NCI-H526 treated with DMSO at 0.1 percent for 48 hours (cell line): ENCODE measurements around the gene RALGAPB.
A peak's percentile ranks its signal among the peaks of the same experiment; 100 is the strongest.
"Not testable (repeated sequence)": the region's sequence is repeated elsewhere in the genome, so short reads cannot be mapped to it uniquely, and the experiment has no call there.

Experiments
- DNase-seq: peaks from one replicate; lab custom pipeline; 2025; lab: John Stamatoyannopoulos, UW

The RALGAPB gene

DNA sequence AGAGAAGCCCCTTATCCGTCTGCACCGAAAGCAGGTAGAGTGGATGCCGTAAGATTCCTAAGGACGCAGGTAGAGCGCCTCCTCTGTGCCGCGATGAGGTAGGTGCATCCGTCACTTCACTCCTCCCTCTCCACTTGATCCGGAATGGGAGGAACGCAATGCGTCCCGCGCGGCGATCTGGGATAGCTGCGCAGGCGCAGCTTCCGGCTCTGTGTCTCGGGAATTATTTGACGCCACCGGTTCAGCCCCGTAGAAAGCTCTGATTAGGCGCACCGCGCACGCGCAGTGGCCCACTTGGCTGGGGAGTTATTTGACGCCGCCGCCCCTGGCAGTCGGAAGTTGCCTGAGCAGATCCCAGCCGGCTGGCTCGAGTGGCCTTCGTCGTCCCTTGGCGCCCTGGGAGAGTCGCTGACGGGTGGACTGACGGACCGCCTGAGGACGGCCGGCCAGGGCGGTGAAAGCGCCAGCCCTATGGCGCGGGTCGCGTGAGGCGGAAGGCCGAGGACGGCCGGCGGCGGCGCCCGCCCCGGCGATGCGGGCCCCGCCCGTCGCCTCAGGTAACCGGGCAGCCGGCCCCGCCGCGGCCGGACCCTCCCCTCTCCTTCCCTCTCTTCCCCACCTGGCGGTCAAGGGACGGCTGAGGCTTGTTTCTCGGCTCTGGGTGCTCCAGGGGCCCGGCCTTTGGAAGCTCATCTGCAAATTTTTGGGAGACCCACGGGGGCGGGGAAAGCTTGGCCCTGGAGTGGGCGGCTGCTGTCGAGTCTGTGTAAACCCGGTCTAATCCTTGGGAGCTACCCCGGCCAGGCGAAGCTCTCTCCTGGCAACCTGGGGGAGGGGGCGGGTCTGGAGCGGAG is at the start of gene RALGAPB:
Gene RALGAPB, plus strand, starts transcription at position 331 of the 854 bp plus-strand sequence. CDS start 15,590 bp downstream, outside the sequence.
- peak; percentile 99 for DNase-seq

DNA sequence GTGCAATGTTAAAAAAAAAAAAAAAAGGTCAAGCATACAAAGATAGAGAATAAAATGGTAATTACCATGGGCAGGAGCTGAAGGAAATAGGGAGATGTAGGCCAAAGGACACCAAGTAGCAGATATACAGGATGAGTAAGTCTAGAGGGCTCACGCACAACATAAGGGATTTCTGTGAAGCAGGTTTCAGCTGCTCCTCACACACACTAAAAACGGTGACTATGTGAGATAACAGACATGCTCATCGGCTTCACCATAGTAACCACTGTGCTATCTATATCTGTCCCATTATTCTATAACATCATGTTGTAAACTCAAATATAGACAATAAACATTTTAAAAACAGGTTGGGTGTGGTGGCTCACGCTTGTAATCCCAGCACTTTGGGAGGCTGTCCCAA is 49.1 kb upstream of the RALGAPB start:
- DNase-seq, result no peak

DNA sequence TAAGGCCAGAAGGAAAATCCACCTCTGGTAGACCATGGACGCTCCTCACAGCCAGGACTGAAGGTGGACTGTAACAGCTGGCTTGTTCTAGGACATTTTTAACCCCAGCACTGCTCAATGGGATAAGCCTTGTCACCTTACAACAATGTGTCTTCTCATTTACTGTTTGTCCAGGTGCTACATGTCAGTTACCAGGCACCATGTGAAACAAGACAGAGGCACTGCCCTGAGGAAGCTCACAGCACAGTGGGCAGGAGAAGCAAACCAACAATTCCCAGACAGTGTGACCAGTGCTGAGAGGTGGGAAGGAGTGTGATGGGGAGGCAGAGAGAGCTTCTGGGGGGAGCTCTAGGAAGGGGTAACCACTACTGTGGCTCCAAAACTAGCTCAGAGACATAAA is 48.2 kb upstream of the RALGAPB start:
- DNase-seq, result no peak

DNA sequence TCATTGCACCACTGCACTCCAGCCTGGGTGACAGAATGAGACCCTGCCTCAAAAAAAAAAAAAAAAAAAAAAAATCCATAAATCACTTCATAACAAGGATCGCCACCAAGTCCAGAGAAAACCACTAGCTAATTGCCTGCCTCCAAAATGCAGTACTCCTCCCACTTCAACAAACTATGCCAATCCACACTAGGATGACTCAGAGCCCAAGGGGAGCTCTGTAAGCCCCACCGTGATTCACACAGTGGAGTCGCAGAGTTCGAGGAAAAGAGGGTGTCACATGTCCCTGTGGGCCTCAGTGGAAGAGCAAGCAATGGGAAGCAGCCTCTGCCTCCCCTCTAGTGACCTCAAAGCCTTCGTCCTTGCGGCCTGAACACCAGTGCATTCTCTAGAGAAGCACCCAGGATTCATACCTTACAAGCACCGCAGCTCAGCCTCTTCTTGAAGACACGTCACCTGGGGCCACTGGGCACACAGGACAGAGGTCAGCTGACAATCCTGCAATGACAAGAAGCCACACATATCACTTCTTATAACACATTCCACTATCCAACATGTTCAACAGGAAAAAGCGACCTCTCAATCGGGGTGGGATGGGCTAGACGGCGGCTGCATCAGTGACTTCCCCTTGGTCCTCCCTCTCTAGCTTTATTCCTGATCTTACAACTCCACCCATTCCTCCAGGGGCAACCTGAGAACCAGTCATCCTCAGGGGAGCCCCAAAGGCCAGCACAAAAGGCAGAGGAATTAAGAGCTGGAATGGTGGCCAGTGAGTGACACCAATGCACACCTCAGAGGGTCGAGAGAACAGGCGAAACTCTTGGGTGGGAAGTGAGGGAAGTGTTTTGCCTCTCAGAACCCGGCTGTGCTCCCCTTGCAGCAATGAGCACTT is 46.4 kb upstream of the RALGAPB start:
- DNase-seq, result no peak

DNA sequence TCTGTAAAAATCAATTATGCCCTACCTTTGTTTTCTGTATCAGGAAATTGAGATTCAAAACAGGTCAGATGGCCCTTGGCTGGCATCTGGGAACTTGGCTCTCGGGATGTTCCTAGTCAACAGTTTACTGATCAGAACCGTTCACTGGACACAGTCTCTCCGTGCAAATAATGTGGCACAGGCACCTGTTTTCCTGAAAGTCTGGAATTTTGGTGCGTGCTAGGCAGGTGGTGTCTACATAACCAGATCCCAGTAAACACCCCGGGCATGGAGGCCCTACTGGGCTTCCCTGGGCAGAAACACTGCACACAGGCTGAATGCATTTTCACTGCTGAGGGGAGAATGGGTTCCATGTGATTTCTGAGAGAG is 45.0 kb upstream of the RALGAPB start:
- DNase-seq, result no peak

DNA sequence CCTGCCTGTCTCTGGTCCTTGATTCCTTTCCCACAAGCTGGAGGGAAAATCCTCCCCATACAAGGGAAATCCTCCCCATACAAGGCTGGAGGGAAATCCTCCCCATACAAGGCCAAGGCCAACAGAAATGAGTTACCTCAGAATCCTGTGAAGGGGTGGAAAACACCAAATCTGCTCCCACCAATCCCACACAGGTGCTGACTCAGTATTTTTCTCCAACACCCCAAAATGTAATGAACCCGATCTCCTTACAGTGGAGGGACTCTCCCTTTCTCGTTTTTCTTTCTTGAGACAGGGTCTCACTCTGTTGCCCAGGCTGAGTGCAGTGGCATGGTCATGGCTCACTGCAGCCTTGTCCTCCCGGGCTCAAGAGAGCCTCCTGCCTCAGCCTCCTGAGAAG is 43.8 kb upstream of the RALGAPB start:
- no peak for DNase-seq

DNA sequence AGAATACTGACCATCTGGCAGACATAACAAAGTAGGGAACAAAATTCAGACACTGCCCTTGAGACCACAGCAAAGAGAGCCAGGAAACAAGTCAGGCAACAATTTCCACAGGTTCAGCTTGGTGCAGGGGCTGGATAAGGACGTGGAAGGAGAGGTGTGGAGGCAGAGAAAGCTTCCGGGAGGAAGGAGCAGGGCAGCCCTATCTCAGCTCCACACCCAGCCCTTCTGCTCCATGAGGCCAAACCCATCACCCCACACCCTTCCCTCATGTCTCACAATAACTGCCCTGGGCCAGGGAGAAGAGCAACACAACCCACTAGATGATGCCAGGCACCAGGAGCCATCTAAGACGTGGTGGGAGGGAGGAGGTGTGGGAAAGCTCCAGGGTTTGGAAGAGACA is 43.3 kb upstream of the RALGAPB start:
- DNase-seq, result no peak

DNA sequence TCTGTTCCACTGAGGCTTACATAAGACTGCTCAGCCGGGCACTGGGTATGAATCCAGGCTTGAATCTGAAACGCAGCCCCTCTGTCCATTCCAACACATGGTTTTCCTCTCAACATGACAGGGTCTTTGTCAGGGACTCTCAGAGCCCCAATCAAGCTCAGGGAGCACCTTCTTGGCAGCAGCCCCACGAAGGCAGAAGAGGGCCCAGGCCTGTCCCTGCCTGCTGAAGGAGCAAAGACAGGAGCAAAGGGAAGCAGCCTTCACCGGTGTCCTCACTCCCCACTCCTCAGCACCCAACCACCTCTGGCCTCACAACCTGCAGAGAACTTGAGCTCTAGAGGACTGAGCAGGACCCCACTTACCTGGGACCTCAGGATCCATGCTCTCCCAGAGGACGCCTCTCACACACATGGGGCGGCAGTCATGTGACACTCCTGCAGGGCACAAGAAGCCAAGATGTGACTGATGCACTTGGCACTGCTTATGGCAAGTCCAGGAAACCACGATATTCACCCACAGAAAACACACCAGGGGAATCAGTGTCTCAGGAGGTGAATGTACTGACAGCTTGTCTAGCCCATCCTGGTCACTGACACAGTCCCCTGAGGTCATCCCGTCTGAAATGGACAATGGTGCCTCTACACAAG is 41.8 kb upstream of the RALGAPB start:
- no peak for DNase-seq

DNA sequence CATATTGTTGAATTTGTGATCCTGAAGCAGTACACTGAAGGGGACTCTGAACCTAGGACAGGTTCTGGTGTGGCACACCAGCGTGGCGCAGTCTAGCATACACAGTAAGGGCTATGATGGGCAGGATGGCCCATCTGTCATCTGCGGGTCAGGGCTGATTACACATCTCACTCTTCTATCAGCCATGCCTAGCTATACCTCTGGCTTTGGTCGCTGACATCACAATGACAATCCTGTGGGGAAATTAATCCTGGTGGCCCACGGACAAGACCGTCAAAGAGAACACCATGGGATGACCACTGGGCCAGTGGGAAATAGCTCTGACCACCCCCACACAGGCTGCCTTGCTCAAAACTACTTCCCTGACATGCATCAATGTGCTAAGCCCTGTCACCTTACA is 40.4 kb upstream of the RALGAPB start:
- DNase-seq, result no peak

DNA sequence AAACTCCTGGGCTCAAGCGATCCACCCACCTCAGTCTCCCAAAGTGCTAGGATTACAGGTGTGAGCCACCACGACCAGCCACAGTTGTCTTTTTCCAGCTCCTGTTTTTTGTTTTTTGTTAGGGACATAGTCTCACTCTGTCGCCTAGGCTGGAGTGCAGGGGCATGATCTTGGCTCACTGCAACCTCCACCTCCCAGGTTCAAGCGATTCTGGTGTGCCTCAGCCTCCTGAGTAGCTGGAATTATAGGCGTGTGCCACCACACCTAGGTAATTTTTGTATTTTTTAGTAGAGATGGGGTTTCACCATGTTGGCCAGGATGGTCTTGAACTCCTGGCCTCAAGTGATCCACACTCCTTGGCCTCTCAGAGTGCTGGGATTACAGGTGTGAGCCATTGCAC is 39.8 kb upstream of the RALGAPB start:
- DNase-seq, result not testable (repeated sequence)

DNA sequence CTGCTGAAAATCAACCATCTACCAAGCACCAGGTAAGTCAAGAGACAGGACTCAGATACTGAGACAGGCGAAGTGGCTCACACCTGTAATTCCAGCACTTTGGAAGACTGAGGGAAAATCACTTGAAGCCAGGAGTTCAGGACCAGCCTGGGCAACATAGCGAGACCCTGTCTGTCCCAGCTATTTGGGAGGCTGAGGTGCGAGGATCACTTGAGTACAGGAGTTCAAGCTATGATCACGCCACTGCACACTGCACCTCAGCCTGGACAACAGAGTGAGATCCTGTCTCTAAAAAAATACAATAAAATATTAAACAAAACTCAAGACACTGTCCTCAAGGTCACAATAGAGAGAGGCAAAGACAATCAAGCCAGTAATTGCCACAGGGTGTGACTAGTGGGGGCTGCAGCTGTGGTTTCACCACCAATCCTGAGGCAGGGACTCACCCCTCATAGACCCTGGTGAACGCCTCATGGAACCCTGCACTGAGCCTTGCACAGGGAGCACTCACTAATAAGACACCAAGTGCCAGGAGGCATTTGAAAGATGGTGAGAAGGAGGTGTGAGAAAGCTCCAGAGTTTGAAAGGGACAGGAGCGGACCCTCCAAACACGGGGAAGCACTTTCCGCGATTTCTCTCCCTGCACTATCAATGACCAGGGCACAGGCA is 39.2 kb upstream of the RALGAPB start:
- no peak for DNase-seq

DNA sequence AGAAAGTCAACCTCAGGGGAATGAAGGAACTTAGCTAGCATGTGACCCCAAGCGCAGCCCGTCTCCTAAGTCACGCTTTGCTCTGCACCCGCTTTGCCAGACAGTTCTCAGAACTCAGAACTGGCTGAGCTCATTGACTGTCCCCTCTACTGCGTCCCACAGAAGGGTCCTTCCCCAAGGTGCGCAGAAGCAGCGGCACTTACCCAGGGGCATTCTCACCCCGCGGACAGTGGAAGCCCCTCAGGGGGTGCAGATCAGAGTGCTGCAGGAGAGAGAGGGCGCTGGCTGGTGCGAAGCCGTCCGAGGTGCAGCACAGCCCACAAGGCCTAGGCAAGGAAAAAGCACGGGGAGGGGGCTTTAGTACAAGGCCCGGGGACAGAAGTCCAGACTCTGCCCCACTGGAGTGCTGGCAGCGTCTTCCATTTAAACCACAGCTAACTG is 38.3 kb upstream of the RALGAPB start:
- no peak for DNase-seq

DNA sequence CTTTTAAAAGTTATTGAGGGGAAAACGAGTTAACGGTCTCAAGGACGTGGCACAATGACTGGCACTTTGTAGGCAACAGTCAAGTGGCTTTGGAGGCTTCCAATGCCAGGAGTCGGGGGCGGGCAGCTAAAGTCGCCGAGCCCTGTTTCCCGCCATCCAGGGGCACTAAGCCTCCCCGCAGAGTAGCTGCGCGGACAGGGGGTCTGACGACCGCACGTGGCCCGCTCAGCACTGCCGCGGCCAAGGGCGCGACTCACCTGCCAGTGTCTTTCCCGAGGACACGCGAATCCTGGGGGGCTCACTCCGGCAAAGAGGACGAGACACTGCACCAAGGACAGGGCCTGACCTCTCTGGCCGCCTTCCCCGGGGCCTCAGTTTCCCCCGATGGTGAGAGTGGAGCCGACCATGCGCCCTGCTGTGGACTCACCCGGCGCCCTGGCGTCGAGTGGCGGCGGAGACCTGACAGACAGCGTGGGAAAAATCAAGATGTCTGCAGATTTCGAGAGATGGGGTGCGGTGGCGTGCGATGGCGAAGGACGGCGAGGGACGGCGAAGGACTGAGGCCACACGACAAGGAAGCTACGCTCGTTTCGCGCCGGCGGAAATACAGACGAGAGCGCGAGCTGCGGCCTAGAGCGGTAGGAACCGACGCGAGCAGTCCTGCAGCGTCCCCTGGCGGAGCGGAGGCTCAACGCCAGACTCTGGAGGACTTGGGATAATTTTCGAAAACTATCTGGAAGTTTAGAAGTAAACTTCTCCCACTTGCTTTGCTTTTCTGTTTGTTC is 37.7 kb upstream of the RALGAPB start, which contains the start of gene SNHG17:
Gene SNHG17, minus strand, starts transcription at position 559 of the 785 bp plus-strand sequence.
- DNase-seq, result peak; percentile 79

DNA sequence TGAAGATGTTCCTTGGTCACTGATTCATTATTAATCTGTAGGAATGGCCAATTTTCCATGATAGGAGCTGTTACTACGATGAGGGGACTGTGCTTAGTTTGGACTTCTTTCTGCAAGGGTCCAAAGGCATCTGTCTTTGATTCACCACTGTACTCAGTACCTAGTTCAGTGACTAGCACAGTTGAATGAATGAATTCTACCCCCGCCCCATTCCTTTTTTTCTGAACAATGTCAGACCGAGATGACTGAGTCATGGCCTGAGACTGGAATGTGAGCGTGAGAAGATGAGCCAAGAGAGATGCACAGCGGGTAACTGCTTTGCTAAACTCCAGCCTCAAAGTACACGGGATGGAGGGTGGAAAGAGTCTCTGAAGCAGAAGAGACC is 37.1 kb upstream of the RALGAPB start:
- DNase-seq, result no peak

DNA sequence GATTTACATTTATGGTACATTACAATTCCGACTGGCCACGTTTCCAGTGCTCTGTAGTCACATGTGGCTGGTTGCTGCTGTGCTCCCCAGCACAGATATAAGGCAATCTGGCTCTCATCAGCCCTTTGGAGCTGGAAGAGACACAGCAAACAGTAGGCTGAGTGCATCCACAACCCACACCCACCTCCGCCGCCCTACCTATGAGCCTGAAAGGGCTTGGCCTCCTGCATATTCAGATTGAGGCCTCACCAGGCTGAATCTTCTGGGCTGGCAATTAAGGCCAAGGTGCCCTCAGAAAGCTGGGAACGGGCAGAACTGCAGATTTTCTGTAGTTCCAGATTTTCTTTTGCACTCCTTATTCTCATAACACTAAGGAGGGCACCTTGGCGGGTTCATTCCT is 34.8 kb upstream of the RALGAPB start:
- DNase-seq, result no peak

DNA sequence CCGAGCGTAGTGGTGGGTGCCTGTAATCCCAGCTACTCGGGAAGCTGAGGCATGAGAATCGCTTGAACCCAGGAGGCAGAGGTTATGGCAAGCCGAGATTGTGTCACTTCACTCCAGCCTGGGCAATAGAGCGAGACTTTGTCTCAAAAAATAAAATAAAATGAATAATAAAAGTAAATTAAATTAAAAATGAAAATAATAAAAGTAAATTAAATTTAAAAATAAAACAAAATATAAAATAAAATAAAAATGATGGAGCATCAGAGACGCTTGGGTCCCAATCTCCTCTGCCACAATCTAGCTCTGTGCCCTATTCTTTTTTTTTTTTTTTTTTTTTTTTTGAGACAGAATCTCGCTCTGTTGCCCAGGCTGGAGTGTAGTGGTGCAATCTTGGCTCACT is 31.5 kb upstream of the RALGAPB start:
- DNase-seq, result not testable (repeated sequence)

DNA sequence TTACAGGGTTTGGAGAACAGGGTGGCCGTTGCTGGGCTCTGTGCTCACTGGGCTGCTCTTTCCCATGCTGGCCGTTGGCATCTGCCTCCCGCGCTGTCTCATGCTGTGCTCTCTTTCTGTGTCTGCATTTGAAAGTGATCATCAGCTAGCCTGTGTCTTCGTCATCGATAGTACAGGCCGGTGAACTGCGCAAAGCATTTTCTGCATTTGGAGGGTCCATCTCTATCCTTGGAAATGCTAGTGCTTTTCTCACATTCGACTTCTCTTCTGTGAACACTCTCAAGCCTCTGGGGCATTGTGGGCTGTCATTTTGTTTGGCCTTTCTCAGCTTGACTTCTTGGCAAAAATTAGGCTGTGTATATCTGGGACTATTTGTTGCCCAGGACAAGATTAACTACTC is 30.7 kb upstream of the RALGAPB start:
- DNase-seq, result no peak

DNA sequence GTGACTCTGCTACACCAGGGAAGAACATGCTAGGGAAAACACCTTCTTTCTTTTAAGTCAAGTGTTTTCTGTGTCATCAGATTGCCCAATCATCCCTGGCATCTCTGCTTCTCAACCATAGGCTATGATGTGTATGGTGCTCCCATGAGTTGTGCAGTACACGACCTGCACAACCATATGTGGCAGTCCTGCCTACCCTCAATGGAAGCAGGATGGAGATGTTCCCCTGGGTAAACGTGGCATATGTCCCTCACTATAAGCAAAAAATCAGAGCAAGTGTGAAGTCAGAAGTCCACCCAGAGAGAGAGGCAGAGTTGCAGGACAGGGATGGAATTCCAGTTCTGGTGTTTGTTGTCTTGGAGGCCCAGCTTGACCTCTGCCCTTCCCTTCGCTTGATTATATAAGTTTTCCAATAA is 27.3 kb upstream of the RALGAPB start:
- no peak for DNase-seq

DNA sequence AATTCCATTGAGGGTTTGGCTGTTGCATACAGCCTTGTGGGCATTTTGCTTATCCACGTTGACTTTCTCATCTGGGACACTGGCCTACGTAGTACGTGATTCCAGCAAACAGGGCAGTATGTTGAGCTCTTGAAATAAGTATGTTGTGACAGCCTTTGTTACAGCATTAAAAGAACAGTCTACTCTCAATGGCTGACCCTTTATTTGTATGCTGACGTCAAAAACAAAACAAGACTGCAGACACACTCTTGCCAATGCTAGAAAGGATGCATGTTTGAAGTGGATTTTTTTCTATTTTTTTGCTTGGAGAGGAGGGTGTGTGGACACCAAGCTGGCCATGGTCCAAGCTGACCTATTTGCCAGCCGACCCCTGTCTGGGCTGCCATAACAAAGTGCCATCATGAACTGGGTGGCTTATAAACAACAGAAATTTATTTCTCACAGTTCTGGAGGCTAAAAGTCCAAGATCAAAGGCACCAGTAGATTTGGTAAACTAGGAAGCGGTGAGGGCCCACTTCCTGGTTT is 26.7 kb upstream of the RALGAPB start:
- no peak for DNase-seq

DNA sequence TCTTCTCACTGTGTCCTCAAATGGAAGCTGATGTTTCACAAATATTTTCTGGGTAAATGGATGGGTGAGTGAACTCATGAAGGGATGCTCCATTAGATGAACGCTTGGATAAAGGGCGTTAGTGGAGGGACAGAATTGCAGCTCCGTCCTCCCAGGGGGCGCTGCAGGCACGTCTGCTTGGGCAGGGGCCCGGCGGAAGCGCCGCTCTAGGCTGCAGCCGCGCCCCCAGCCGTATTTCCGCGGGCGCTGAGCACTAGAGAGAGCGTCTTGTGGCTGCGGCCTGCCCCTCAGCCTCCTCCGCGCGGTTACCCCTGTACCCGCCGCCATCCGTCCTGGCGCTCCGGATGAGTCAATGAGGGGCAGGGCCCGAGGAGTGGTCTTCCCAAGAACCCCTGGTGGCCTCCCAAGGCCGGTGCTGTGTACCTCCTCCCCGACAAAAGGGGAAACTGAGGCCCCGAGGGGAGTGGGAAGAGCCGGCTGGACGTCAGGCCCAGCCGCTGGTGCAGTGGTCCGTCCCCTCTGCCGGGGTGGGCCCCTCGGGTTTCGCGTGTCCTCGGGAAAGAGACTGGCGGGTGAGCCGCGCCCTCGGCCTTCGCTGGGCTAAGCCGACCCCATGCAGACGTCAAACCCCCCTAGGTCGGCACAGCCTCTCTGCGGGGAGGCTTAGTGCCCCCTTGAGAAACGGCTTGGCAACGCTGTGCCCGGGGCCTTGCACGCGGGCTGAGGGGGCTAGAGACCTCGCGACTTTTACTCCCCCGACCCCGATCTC is 26.0 kb upstream of the RALGAPB start:
- peak; percentile 82 for DNase-seq
